Transverse colon (tissue), 4 donors: ENCODE measurements around the gene TRIM56. TPM values are rescaled to one million over a fixed set of nuclear protein-coding genes. Genes with fewer than 3 reads are reported as not detected.

Experiments
- DNase-seq: peaks from one replicate; pipeline ENCODE4 v3.0.0-alpha.2; 2019
- H3K27ac ChIP-seq, 4 donors: fragments of 200-600 bp; sonication (generic); 2 replicates each; pipeline ENCODE4 v1.5.1; 2016 to 2018; ENCODE audit warnings: inconsistent platforms in 4 of 4
- H3K27me3 ChIP-seq: fragments of 200-600 bp; sonication (generic); 2 replicates; pipeline ENCODE4 v1.5.1; 2017; ENCODE audit warnings: inconsistent platforms
- H3K36me3 ChIP-seq, 4 donors: fragments of 200-600 bp; sonication (generic); 2 replicates each; pipeline ENCODE4 v1.5.1; 2017 to 2019; ENCODE audit warnings: inconsistent platforms in 4 of 4
- H3K4me1 ChIP-seq, 4 donors: fragments of 200-600 bp; sonication (generic); 2 replicates each; pipeline ENCODE4 v1.5.1; 2017 to 2020; ENCODE audit warnings: inconsistent platforms in 4 of 4
- H3K4me3 ChIP-seq, 4 donors: fragments of 200-600 bp; sonication (generic); 1 replicate in 1 of 4; 2 replicates in 3 of 4; pipeline versions ENCODE4 v1.5.1 to v1.6.1; 2017 to 2019; ENCODE audit warnings: inconsistent platforms in 4 of 4
- H3K9me3 ChIP-seq, 2 donors: fragments of 200-600 bp; sonication (generic); 2 replicates each; pipeline ENCODE4 v1.5.1; 2017 to 2019; ENCODE audit warnings: inconsistent platforms in 2 of 2
- EP300 ChIP-seq: sonication (generic); formaldehyde crosslinking; IDR thresholded peaks from one replicate; pipeline ENCODE4 v1.6.1; 2017; ENCODE audit warnings: antibody characterized with exemption, low read depth
- POLR2A ChIP-seq: fragments of 450-650 bp; IDR thresholded peaks from one replicate; pipeline ENCODE4 v1.6.1; 2016; ENCODE audit warnings: antibody characterized with exemption, mild to moderate bottlenecking, moderate library complexity
- POLR2AphosphoS5 ChIP-seq, 3 donors: sonication (generic); formaldehyde crosslinking; IDR thresholded peaks; one replicate each; pipeline ENCODE4 v1.6.1; 2016; ENCODE audit warnings: antibody characterized with exemption in 3 of 3
- WGBS, 2 donors: methylation state at CpG; one replicate each; pipeline ENCODE4 v1.1.5; 2018; ENCODE audit warnings: low coverage in 1 of 2; 5-methylcytosine and 5-hydroxymethylcytosine counted together
- in situ Hi-C, 4 donors: fragments of 200-750 bp; cut with MboI; loops; one replicate each; pipeline versions ENCODE4 v1.15.0 to v1.15.1; 2017; ENCODE audit warnings: low sequenced_read_pairs in 3 of 4, low pct_ligation_motif_present in 1 of 4, low pct_unique_long_range_greater_than_20kb in 1 of 4
- intact Hi-C: fragments of 100-400 bp; cut with DNase I; formaldehyde crosslinking; loops from one replicate; pipeline ENCODE4 v1.15.1; 2023; ENCODE audit warnings: low total_unique reads
- total RNA-seq, 4 donors: library from RNA; depleted of rRNA; stranded (reverse); fragments of >200 nt; gene quantifications; one replicate each; pipeline ENCODE4 v1.1.0, GENCODE V29; 2016
- TF ChIP-seq, protein P1 (sequence below), 5 experiments: fragments of 200-600 bp in 3 of 5; fragments of 450-650 bp in 2 of 5; sonication (generic) in 3 of 5; IDR thresholded peaks; 1 replicate in 2 of 5; 2 replicates in 3 of 5; pipeline ENCODE4 v1.5.1; 2016 to 2017; ENCODE audit warnings: antibody characterized with exemption in 5 of 5, inconsistent platforms in 3 of 5, mild to moderate bottlenecking in 2 of 5, moderate library complexity in 1 of 5

Gene TRIM56
- total RNA-seq, 4 donors from 2014 or later, result 23.8 to 50.0 (median 35.1) TPM

DNA sequence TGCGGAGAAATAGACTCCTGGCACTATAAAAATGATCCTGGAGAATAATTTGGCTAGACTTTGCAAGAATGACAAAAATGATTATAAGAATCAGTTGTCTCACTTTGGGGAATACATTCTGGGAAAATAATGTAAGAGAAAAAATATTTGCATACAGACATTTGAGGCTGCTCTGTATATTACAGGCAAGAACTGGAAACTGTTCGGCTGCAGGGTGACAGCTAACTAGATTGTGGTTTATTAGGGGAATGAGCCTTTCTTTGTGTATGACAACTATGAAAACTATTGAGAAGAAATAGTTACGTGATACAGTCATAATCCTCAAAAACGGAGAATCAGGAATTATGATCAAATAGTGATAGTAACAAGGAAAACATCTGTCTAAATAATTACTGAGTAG, 8.6 kb downstream of the TRIM56 start:
- Histone ChIP-seq H3K27ac (no peak overlapping the region), H3K4me3 (no peak overlapping the region), H3K4me1 (peaks cover 0 to 5% (median 0%) of the 10 kb centered on the region in 4 donors), H3K27me3 (no peaks in the 10 kb centered on the region), H3K36me3 (peaks cover 0 to 2% (median 0%) of the 10 kb centered on the region in 4 donors), H3K9me3 (no peaks in the 10 kb centered on the region)
- intact Hi-C loops, result no loop called here
- DNase-seq, result no peak
- 72 to 80% methylated on average over 4 of the region's 4 CpGs for WGBS, 2 donors
- TF ChIP-seq POLR2AphosphoS5 (IDR thresholded peaks at IDR 0.05), result no peak
- no peak for TF ChIP-seq EP300
- TF ChIP-seq POLR2A, result no peak
- TF ChIP-seq, protein P1, sequence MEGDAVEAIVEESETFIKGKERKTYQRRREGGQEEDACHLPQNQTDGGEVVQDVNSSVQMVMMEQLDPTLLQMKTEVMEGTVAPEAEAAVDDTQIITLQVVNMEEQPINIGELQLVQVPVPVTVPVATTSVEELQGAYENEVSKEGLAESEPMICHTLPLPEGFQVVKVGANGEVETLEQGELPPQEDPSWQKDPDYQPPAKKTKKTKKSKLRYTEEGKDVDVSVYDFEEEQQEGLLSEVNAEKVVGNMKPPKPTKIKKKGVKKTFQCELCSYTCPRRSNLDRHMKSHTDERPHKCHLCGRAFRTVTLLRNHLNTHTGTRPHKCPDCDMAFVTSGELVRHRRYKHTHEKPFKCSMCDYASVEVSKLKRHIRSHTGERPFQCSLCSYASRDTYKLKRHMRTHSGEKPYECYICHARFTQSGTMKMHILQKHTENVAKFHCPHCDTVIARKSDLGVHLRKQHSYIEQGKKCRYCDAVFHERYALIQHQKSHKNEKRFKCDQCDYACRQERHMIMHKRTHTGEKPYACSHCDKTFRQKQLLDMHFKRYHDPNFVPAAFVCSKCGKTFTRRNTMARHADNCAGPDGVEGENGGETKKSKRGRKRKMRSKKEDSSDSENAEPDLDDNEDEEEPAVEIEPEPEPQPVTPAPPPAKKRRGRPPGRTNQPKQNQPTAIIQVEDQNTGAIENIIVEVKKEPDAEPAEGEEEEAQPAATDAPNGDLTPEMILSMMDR (IDR thresholded peaks at IDR 0.05), result no peak
- in situ Hi-C loops, result no loop called here

DNA sequence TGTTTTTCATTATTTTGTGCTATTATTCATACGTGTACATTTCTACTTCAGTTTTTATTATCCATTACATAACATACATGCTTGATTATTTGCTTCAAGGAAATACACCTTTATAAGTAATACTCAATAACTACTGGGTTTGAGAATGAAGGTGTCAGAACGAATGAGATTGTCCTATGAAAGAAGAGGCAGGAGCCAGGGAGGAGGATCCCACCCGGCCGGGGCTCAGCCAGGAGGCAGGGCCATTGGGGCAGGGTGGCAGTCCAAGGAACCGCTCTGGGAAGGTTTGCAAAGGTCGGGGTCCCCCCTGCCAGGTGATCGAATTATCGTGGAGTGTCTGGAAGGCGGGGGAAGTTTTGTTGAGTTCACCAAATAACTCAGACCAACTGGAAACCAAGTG, 9.1 kb downstream of the TRIM56 start:
- no peak for TF ChIP-seq EP300
- WGBS, 2 donors, result 69 to 70% methylated on average over 1 to 9 of the region's 9 CpGs
- no peaks in the 10 kb centered on the region for H3K9me3 ChIP-seq
- in situ Hi-C loops (no loop called here), intact Hi-C loops (no loop called here)
- no peak overlapping the region for H3K27ac ChIP-seq
- no peak overlapping the region for H3K4me3 ChIP-seq
- DNase-seq, result no peak
- peaks cover 0 to 5% (median under 1%) of the 10 kb centered on the region in 4 donors for H3K4me1 ChIP-seq
- no peaks in the 10 kb centered on the region for H3K27me3 ChIP-seq
- H3K36me3 ChIP-seq, result no peaks in the 10 kb centered on the region

DNA sequence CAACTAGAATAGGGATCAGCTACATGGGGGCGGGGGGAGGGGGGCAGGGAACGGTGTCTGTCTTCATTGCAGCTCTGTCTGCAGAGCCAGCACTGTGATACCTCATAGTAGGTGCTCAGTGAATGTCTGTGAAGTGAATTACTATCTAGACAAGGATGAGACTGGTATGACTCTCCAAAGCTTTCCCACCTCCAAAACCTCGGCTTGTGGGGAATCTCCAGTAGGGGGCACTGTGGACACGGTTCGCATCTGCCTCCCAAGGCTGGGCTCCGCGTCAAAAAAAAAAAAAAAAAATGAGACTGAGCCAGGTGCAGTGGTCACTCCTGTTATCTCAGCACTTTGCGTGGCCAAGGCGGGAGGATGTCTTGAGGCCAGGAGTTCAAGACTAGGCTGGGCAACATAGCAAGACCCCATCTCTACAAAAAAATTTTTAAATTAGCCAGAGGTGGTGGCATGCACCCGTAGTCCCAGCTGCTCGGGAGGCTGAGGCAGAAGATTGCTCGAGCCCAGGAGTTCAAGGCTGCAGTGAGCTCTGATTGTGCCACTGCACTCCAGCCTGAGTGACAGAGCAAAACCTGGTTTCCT, 9.6 kb downstream of the TRIM56 start:
- whole genome bisulfite sequencing, 2 donors, result 34 to 46% methylated on average over 9 to 12 of the region's 12 CpGs
- in situ Hi-C loops (loop anchor here in 1 of 4 donors (5.0 kb wide), 1 partner anchor 42 kb away; no protein-coding TSS in a partner anchor), intact Hi-C loops (no loop called here)

DNA sequence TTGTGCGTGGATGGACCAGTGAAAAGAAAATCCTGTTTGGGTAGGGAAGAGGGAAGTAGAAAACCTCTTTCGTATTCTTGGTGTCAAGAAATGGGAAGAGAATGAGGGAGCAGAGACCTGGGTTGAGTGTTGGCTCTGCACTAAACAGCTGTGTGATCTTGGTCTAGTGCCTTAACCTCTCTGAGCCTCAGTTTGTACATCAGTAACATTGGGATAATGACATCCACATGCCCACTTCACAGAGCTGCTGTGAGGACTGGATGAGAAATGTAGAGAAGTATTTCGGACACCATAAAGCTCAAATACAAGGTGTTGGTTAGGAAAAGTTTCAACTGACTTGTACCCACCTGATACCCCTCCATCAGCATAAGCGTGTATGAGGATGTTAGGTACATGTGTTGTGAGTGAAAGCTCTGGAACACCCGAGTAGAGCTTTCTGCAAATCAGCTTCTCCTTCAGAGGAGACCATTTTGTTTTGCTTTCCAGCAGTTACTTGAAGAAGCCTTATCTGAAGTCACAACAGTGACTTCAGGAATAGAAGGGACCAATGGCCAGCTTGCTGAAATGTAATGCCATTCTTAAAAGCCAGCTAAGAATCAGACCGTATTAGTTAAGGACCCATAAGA, 11.2 kb downstream of the TRIM56 start:
- no peak overlapping the region for H3K27ac ChIP-seq
- no peaks in the 10 kb centered on the region for H3K9me3 ChIP-seq
- 57 to 63% methylated on average over 3 to 6 of the region's 6 CpGs for WGBS, 2 donors
- intact Hi-C loops, result no loop called here
- in situ Hi-C loops, result loop anchor here in 1 of 4 donors (5.0 kb wide), 1 partner anchor 41 kb away; no protein-coding TSS in a partner anchor
- H3K27me3 ChIP-seq, result no peaks in the 10 kb centered on the region
- H3K4me3 ChIP-seq, result no peak overlapping the region
- TF ChIP-seq, protein P1 (IDR thresholded peaks at IDR 0.05), result no peak
- TF ChIP-seq EP300 (no peak), POLR2AphosphoS5 (IDR thresholded peaks at IDR 0.05) (no peak), POLR2A (no peak)
- no peaks in the 10 kb centered on the region for H3K36me3 ChIP-seq
- DNase-seq, result no peak
- H3K4me1 ChIP-seq, result peaks cover 6 to 17% (median 10%) of the 10 kb centered on the region in 4 donors

More for the DNA sequence above, 9.6 kb downstream of the TRIM56 start:
- Histone ChIP-seq H3K4me3 (no peak overlapping the region), H3K4me1 (peaks cover 0 to 9% (median 3%) of the 10 kb centered on the region in 4 donors), H3K27me3 (no peaks in the 10 kb centered on the region), H3K27ac (no peak overlapping the region), H3K9me3 (no peaks in the 10 kb centered on the region), H3K36me3 (no peaks in the 10 kb centered on the region)
- peak; percentile 62 for DNase-seq
- TF ChIP-seq POLR2A (no peak), EP300 (no peak)
- TF ChIP-seq, protein P1 (IDR thresholded peaks at IDR 0.05), result peak; percentile 56 to 67 (median 63)
